H7 (cell line): ENCODE data around the gene LMAN2. TPM values are rescaled to one million over a fixed set of nuclear protein-coding genes. Genes with fewer than 3 reads are reported as not detected.
A peak's percentile ranks its signal among the peaks of the same experiment; 100 is the strongest.

ENCODE experiments used
- DNase-seq: peaks from one replicate; pipeline ENCODE4 v3.0.0; 2012
- H3K27me3 ChIP-seq: 2 replicates; pipeline ENCODE4 v1.6.0; 2011; ENCODE audit warnings: mild to moderate bottlenecking, low read length; ENCODE audit not compliant: control insufficient read depth, insufficient read depth
- H3K36me3 ChIP-seq: replicated peaks from 2 replicates; pipeline ENCODE4 v1.5.1; 2011; ENCODE audit warnings: low read length; ENCODE audit not compliant: control insufficient read depth, insufficient read depth
- H3K4me3 ChIP-seq: 2 replicates; pipeline ENCODE4 v1.5.1; 2011; ENCODE audit warnings: low read depth, mild to moderate bottlenecking, control low read depth, low read length, moderate library complexity; ENCODE audit not compliant: insufficient read depth
- total RNA-seq: library from RNA; depleted of rRNA; stranded (reverse); fragments of >200 nt; shearing (Covaris generic); gene quantifications from 2 replicates; pipeline ENCODE4 v1.2.3, GENCODE V29; 2014; rRNA removed

The LMAN2 gene
- 221 and 225 TPM in 2 replicates for total RNA-seq

- no peaks in the 10 kb centered on the region for H3K27me3 ChIP-seq
- peak; percentile 98 for DNase-seq
Measured at GRCh38 chr5:177351392-177352329, at the start of gene LMAN2. Gene LMAN2, minus strand, starts transcription at chr5:177351668. Its CDS starts 21 bp downstream, at chr5:177351647.

GRCh38 chr5:177399997-177400868, 48.8 kb upstream of the LMAN2 start, which contains the start of gene PFN3:
Gene PFN3, minus strand, starts transcription at chr5:177400661. Its CDS starts 85 bp downstream, at chr5:177400576.
- no peak within 1 kb of the TSS for H3K4me3 ChIP-seq
- peak; percentile 73 for DNase-seq
- no peaks in the 10 kb centered on the region for H3K36me3 ChIP-seq
- peaks cover 41% of the 10 kb centered on the region for H3K27me3 ChIP-seq

More at GRCh38 chr5:177351392-177352329, at the start of gene LMAN2:
- peaks cover 7% of the 10 kb centered on the region for H3K36me3 ChIP-seq
- H3K4me3 ChIP-seq: peak within 1 kb of the TSS; percentile 75

- no peak for DNase-seq
- Histone ChIP-seq H3K4me3 (no peak overlapping the region), H3K27me3 (peaks cover 18% of the 10 kb centered on the region), H3K36me3 (no peaks in the 10 kb centered on the region)
Measured at GRCh38 chr5:177397875-177398390, 46.5 kb upstream of the LMAN2 start.

- no peaks in the 10 kb centered on the region for H3K36me3 ChIP-seq
- H3K27me3 ChIP-seq: peaks cover 6% of the 10 kb centered on the region; the same call in 1 of the 2 replicates
- DNase-seq: no peak
- no peak overlapping the region for H3K4me3 ChIP-seq
Measured at GRCh38 chr5:177396807-177397206, 45.3 kb upstream of the LMAN2 start.

GRCh38 chr5:177396078-177396477, 44.6 kb upstream of the LMAN2 start:
- peak; percentile 70 for DNase-seq
- peaks cover under 1% of the 10 kb centered on the region; the same call in 1 of the 2 replicates for H3K27me3 ChIP-seq

GRCh38 chr5:177393990-177394389, 42.5 kb upstream of the LMAN2 start:
- no peak for DNase-seq
- Histone ChIP-seq H3K4me3 (no peak overlapping the region), H3K36me3 (no peaks in the 10 kb centered on the region), H3K27me3 (peaks cover 9% of the 10 kb centered on the region)

More at GRCh38 chr5:177396078-177396477, 44.6 kb upstream of the LMAN2 start:
- Histone ChIP-seq H3K36me3 (no peaks in the 10 kb centered on the region), H3K4me3 (no peak overlapping the region)

- DNase-seq: no peak
- peaks cover 11% of the 10 kb centered on the region for H3K27me3 ChIP-seq
- no peak overlapping the region for H3K4me3 ChIP-seq
- H3K36me3 ChIP-seq: no peaks in the 10 kb centered on the region
Measured at GRCh38 chr5:177393206-177393765, 41.8 kb upstream of the LMAN2 start.

GRCh38 chr5:177392765-177393164, 41.3 kb upstream of the LMAN2 start:
- Histone ChIP-seq H3K36me3 (no peaks in the 10 kb centered on the region), H3K4me3 (no peak overlapping the region), H3K27me3 (peaks cover 11% of the 10 kb centered on the region)
- DNase-seq: peak; percentile 35

GRCh38 chr5:177390363-177391300, 39.2 kb upstream of the LMAN2 start:
- peak; percentile 97 for DNase-seq
- Histone ChIP-seq H3K27me3 (peaks cover 11% of the 10 kb centered on the region), H3K36me3 (no peaks in the 10 kb centered on the region), H3K4me3 (no peak overlapping the region)

- peaks cover 11% of the 10 kb centered on the region for H3K27me3 ChIP-seq
- H3K36me3 ChIP-seq: no peaks in the 10 kb centered on the region
- H3K4me3 ChIP-seq: no peak overlapping the region
- no peak for DNase-seq
Measured at GRCh38 chr5:177389241-177390169, 38.0 kb upstream of the LMAN2 start.

GRCh38 chr5:177388521-177389052, 37.1 kb upstream of the LMAN2 start:
- no peak overlapping the region for H3K4me3 ChIP-seq
- no peaks in the 10 kb centered on the region for H3K36me3 ChIP-seq
- no peak for DNase-seq
- peaks cover 11% of the 10 kb centered on the region for H3K27me3 ChIP-seq

- Histone ChIP-seq H3K27me3 (peaks cover 11% of the 10 kb centered on the region), H3K36me3 (no peaks in the 10 kb centered on the region), H3K4me3 (no peak overlapping the region)
- no peak for DNase-seq
Measured at GRCh38 chr5:177387405-177387804, 35.9 kb upstream of the LMAN2 start.
